ENCODE results near the gene BRD8. TPM values are rescaled to one million over a fixed set of nuclear protein-coding genes. Genes with fewer than 3 reads are reported as not detected.

Gene BRD8
- total RNA-seq, 1 experiment from 2014 or later, result 93.4 TPM

DNA sequence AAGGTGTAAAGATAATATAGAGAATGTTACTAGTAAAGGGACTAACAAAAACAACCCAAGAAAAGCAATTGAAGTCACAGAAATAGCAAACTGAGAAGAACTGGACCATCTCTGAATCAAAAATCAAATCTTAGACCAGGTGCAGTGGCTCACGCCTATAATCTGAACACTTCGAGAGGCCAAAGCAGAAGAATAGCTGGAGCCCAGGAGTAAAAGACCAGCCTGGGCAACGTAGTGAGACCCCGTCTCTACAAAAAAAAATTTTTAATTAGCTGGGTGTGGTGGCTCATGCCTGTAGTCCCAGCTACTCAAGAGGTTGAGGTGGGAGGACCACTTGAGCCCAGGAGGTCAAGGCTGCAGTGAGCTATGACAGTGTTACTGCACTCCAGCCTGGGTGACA is 67.2 kb downstream of the BRD8 start:
- no peak for TF ChIP-seq CTCF (IDR thresholded peaks at IDR 0.05; ENCODE audit: unreplicated experiment)
- CTCF ChIA-PET, result interaction anchor here (0.7 to 3.5 kb wide), 6 partner anchors 23 to 75 kb away, joined by 3 to 17 read pairs (median 6); no protein-coding TSS in a partner anchor
- Mint-ChIP-seq H3K4me3 (ENCODE audit: unreplicated experiment) (no peak overlapping the region), H3K27ac (ENCODE audit: low read depth, unreplicated experiment) (no peak overlapping the region), H3K36me3 (ENCODE audit: insufficient read depth, unreplicated experiment) (no peaks in the 10 kb centered on the region), H3K9me3 (ENCODE audit: unreplicated experiment) (no peaks in the 10 kb centered on the region), H3K4me1 (ENCODE audit: insufficient read depth, unreplicated experiment) (peaks cover 5% of the 10 kb centered on the region), H3K27me3 (ENCODE audit: insufficient read depth, unreplicated experiment) (peaks cover 39% of the 10 kb centered on the region)
- POLR2A ChIA-PET, result interaction anchor here (0.6 kb wide), 1 partner anchor 213 kb away, joined by 3 read pairs; no protein-coding TSS in a partner anchor
- BruUV-seq (replicated peaks), result no TSS peak
- DNase-seq (ENCODE audit: unreplicated experiment), result no peak
- intact Hi-C loops (cut with micrococcal nuclease), result loop anchor here (2.0 kb wide), 1 partner anchor 34 kb away; no protein-coding TSS in a partner anchor

DNA sequence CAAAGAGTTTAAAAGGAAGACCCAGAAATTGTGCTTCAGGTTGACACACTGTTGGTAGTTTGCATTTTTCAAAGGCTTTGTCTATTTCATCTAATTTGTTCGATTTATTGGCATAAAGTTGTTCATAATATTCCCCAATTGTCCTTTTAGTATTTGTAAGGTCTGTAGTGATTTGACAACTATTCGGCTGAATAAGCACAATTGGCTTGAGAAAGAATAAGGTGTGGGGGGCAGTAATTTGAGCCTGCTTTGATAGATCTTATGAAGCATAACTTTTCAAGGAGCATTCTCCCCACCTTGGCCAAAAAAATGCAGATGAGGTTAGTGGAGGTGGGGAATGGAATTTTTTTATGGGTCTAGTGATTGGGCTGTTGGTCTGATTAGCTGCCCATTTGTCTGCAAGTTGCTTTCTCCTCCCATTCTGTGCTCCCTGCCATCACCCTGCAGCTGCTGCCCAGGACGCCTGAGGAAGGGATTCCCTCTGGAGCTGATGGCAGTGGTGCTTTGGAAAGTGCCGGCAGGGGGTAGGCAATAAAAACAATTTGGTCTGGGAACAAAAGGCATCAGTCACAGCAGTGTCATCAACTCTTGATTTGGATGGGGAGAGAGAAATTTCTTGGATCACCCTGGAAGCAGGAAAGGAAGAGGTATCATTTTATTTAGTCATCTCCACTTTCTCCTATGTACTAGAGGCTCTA is 68.0 kb downstream of the BRD8 start:
- DNase-seq (ENCODE audit: unreplicated experiment), result no peak
- BruUV-seq (replicated peaks), result no TSS peak
- Mint-ChIP-seq H3K9me3 (ENCODE audit: unreplicated experiment) (no peaks in the 10 kb centered on the region), H3K27me3 (ENCODE audit: insufficient read depth, unreplicated experiment) (peaks cover 39% of the 10 kb centered on the region), H3K27ac (ENCODE audit: low read depth, unreplicated experiment) (no peak overlapping the region), H3K4me3 (ENCODE audit: unreplicated experiment) (no peak overlapping the region), H3K36me3 (ENCODE audit: insufficient read depth, unreplicated experiment) (no peaks in the 10 kb centered on the region), H3K4me1 (ENCODE audit: insufficient read depth, unreplicated experiment) (peaks cover 5% of the 10 kb centered on the region)
- no peak for TF ChIP-seq CTCF (IDR thresholded peaks at IDR 0.05; ENCODE audit: unreplicated experiment)
- intact Hi-C loops (cut with micrococcal nuclease), result loop anchor here (2.0 kb wide), 1 partner anchor 34 kb away; no protein-coding TSS in a partner anchor
- ChIA-PET POLR2A (no interaction called here), CTCF (interaction anchor here (0.7 to 3.5 kb wide), 8 partner anchors 14 to 244 kb away, joined by 3 to 18 read pairs (median 6); no protein-coding TSS in a partner anchor)

DNA sequence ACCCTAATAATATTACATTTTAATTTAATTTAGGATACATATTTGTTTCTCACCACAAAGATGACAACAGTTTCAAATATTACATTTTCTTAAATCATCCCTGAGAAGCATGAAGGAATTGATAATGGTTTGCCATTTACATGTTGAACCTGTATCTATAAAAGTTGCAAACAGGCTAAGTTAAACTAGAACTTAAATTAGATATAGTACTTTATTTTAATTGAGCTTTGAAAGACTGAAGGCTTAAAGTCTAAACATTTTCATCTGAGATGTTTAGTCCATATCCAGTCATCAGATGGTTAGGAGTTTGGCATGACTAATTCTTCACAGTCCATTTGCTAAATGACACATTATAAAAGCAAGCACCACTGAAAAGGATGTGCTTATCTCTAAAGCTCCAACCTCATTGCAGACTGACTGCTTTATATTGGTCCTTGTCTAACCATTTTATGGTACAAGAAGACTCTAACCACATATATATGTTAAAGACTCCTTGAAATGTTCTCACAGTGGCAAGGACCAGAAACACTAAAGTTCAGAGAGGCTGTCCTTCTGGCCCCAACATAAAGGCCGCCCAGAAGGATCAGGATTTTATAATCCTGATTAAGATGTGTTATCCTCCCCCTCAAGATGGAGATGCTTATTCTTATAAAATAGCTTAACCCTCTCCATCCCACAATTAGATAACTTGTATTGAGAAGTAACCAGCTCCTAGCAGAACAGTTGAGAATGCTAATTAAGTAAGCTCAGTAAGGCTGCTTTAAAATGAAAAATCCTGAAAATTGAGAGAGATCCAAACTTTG is 68.8 kb downstream of the BRD8 start:
- no peak for TF ChIP-seq CTCF (IDR thresholded peaks at IDR 0.05; ENCODE audit: unreplicated experiment)
- Mint-ChIP-seq H3K4me1 (ENCODE audit: insufficient read depth, unreplicated experiment) (peaks cover 5% of the 10 kb centered on the region), H3K9me3 (ENCODE audit: unreplicated experiment) (no peaks in the 10 kb centered on the region), H3K4me3 (ENCODE audit: unreplicated experiment) (no peak overlapping the region), H3K27me3 (ENCODE audit: insufficient read depth, unreplicated experiment) (peaks cover 39% of the 10 kb centered on the region), H3K27ac (ENCODE audit: low read depth, unreplicated experiment) (no peak overlapping the region), H3K36me3 (ENCODE audit: insufficient read depth, unreplicated experiment) (no peaks in the 10 kb centered on the region)
- intact Hi-C loops (cut with micrococcal nuclease), result loop anchor here (2.0 kb wide), 1 partner anchor 33 kb away; no protein-coding TSS in a partner anchor
- ChIA-PET CTCF (interaction anchor here (0.7 to 2.7 kb wide), 9 partner anchors 13 to 244 kb away, joined by 3 to 18 read pairs (median 4); no protein-coding TSS in a partner anchor), POLR2A (interaction anchor here (0.5 kb wide), 1 partner anchor 335 kb away, joined by 4 read pairs; no protein-coding TSS in a partner anchor)
- BruUV-seq (replicated peaks), result no TSS peak
- no peak for DNase-seq (ENCODE audit: unreplicated experiment)

DNA sequence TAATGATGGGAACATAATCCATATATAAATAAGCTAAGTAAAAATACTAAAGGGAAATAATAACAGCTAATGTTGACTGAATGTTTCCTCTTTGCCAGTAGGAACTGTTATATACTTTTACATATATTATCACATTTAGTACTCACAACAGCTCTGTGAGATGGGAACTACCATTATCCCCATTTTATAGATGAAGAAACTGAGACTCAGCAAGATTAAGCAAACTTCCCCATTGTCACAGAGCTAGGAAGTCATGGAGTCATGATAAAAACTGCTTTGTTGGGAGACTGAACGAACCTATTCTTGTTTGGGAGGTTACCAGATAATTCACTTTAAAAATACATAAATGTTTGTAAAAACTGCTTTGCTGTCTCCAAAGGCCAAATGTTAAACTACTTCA is 71.2 kb downstream of the BRD8 start:
- H3K9me3 Mint-ChIP-seq (ENCODE audit: unreplicated experiment), result no peaks in the 10 kb centered on the region
- H3K4me3 Mint-ChIP-seq (ENCODE audit: unreplicated experiment), result no peak overlapping the region
- POLR2A ChIA-PET, result no interaction called here
- no peaks in the 10 kb centered on the region for H3K36me3 Mint-ChIP-seq (ENCODE audit: insufficient read depth, unreplicated experiment)
- DNase-seq (ENCODE audit: unreplicated experiment), result no peak
- intact Hi-C loops (cut with micrococcal nuclease), result no loop called here
- no peak for TF ChIP-seq CTCF (IDR thresholded peaks at IDR 0.05; ENCODE audit: unreplicated experiment)
- H3K27me3 Mint-ChIP-seq (ENCODE audit: insufficient read depth, unreplicated experiment), result peaks cover 45% of the 10 kb centered on the region
- H3K4me1 Mint-ChIP-seq (ENCODE audit: insufficient read depth, unreplicated experiment), result peaks cover 5% of the 10 kb centered on the region
- BruUV-seq (replicated peaks), result no TSS peak
- CTCF ChIA-PET, result interaction anchor here (0.6 to 1.5 kb wide), 6 partner anchors 22 to 298 kb away, joined by 3 to 11 read pairs (median 4); no protein-coding TSS in a partner anchor
- H3K27ac Mint-ChIP-seq (ENCODE audit: low read depth, unreplicated experiment), result no peak overlapping the region

Measured in MCF 10A (cell line).